K562 (cell line): ENCODE results near the gene THADA. TPM values are rescaled to one million over a fixed set of nuclear protein-coding genes. Genes with fewer than 3 reads are reported as not detected.

Experiments used
- ARID2 ChIP-seq: fragments of 450-650 bp; IDR thresholded peaks from 2 replicates; pipeline ENCODE4 v1.6.1; 2017; ENCODE audit warnings: antibody characterized with exemption, mild to moderate bottlenecking
- CREBBP ChIP-seq: IDR thresholded peaks from one replicate; pipeline ENCODE4 v1.6.1; 2012; ENCODE audit warnings: low read depth, mild to moderate bottlenecking, control low read depth, inconsistent platforms, low read length
- CTBP1 ChIP-seq: fragments of 450-650 bp; IDR thresholded peaks from 2 replicates; pipeline ENCODE4 v1.6.1; 2016; ENCODE audit warnings: borderline replicate concordance
- ERF ChIP-seq: fragments of 450-650 bp; formaldehyde crosslinking; IDR thresholded peaks from 2 replicates; pipeline ENCODE4 v1.4.0; 2020; ENCODE audit warnings: mild to moderate bottlenecking, mixed read lengths
- HDAC1 ChIP-seq, 2 experiments: fragments of 450-650 bp; IDR thresholded peaks; 2 replicates each; pipeline ENCODE4 v1.6.1; 2016 to 2017; ENCODE audit warnings: inconsistent platforms in 1 of 2, mild to moderate bottlenecking in 1 of 2, moderate library complexity in 1 of 2
- HIVEP1 ChIP-seq: fragments of 250-450 bp; sonication (Bioruptor Pico); IDR thresholded peaks from 2 replicates; pipeline ENCODE4 v1.4.0; 2020; ENCODE audit warnings: mild to moderate bottlenecking
- HSF4 ChIP-seq: fragments of 250-450 bp; sonication (Bioruptor Pico); IDR thresholded peaks from 2 replicates; pipeline ENCODE4 v2.1.2; 2022; ENCODE audit warnings: mild to moderate bottlenecking, moderate library complexity, borderline replicate concordance
- LARP7 ChIP-seq: fragments of 450-650 bp; IDR thresholded peaks from 2 replicates; pipeline ENCODE4 v1.6.1; 2016
- NR2C1 ChIP-seq, 2 experiments: fragments of 450-650 bp; IDR thresholded peaks; 2 replicates each; pipeline ENCODE4 v1.6.1; 2017; ENCODE audit warnings: mild to moderate bottlenecking in 2 of 2, antibody characterized with exemption in 1 of 2, inconsistent platforms in 1 of 2, missing compliant biosample characterization in 1 of 2, missing genetic modification characterization in 1 of 2
- POLR3G ChIP-seq: IDR thresholded peaks from 2 replicates; pipeline ENCODE4 v1.6.1; 2011; ENCODE audit not compliant: insufficient read length, insufficient replicate concordance; ENCODE audit errors: extremely low read depth
- PTBP1 ChIP-seq: fragments of 200-400 bp; formaldehyde crosslinking; IDR thresholded peaks from 2 replicates; pipeline ENCODE4 v1.6.1; 2017; ENCODE audit warnings: low read depth, low read length
- ZC3H4 ChIP-seq: sonication (generic); formaldehyde crosslinking; IDR thresholded peaks from 2 replicates; pipeline ENCODE4 v1.9.0; 2021; ENCODE audit warnings: missing genetic modification reagents, borderline replicate concordance
- ZFP36 ChIP-seq: fragments of 150-350 bp; IDR thresholded peaks from 2 replicates; pipeline ENCODE4 v1.6.1; 2018; ENCODE audit warnings: low read length, low read depth; ENCODE audit not compliant: partially characterized antibody
- ZZZ3 ChIP-seq: fragments of 450-650 bp; IDR thresholded peaks from 2 replicates; pipeline ENCODE4 v1.6.1; 2016; ENCODE audit warnings: antibody characterized with exemption, mild to moderate bottlenecking, moderate library complexity
- polyA plus RNA-seq, 8 experiments: library from polyadenylated mRNA; depleted of rRNA in 4 of 8; stranded (reverse) in 5 of 8; unstranded in 3 of 8; fragments of >200 nt; fragmentation: Nextera tagmentation in 2 of 8; fragmentation: Illumina TruSeq in 1 of 8; extraction: Ambion mirVana in 2 of 8; extraction: Trizol in 1 of 8; gene quantifications; 2 replicates each; pipeline versions ENCODE4 v1.2.1 to v1.2.3, GENCODE V29; 2011 to 2014; ENCODE audit warnings: inconsistent platforms in 1 of 8, missing spikeins in 1 of 8
- total RNA-seq, 7 experiments: library from RNA; depleted of rRNA in 6 of 7; stranded (reverse); fragments of >200 nt in 6 of 7; fragmentation: Illumina TruSeq in 2 of 7; extraction: Trizol in 2 of 7; gene quantifications; 2 replicates each; pipeline versions ENCODE4 v1.2.1 to v1.2.3, GENCODE V29; 2011 to 2021; ENCODE audit warnings: low replicate concordance in 1 of 7
- TF ChIP-seq, protein P1 (sequence below): fragments of 250-450 bp; sonication (Bioruptor Pico); IDR thresholded peaks from 2 replicates; pipeline ENCODE4 v1.5.0; 2021; ENCODE audit warnings: mild to moderate bottlenecking, borderline replicate concordance
- TF ChIP-seq, protein P2 (sequence below): fragments of 450-650 bp; formaldehyde crosslinking; IDR thresholded peaks from 2 replicates; pipeline ENCODE4 v1.4.0; 2020; ENCODE audit warnings: mild to moderate bottlenecking
- TF ChIP-seq, protein P3 (sequence below), 2 experiments: fragments of 450-650 bp; IDR thresholded peaks; 2 replicates each; pipeline ENCODE4 v1.6.1; 2016
- TF ChIP-seq, protein P4 (sequence below): sonication (generic); formaldehyde crosslinking; IDR thresholded peaks from 2 replicates; pipeline ENCODE4 v1.8.1; 2023; ENCODE audit warnings: mild to moderate bottlenecking, missing genetic modification reagents
- TF ChIP-seq, protein P5 (sequence below): fragments of 250-450 bp; sonication (Bioruptor Pico); IDR thresholded peaks from 2 replicates; pipeline ENCODE4 v1.4.0; 2020; ENCODE audit warnings: borderline replicate concordance

The THADA gene
- total and polyA plus RNA-seq, 9 of the 15 experiments (the other 6 are each of a cell fraction or from before 2014, with no cell fraction given) = 17.8 to 34.7 (median 31.9) TPM

DNA sequence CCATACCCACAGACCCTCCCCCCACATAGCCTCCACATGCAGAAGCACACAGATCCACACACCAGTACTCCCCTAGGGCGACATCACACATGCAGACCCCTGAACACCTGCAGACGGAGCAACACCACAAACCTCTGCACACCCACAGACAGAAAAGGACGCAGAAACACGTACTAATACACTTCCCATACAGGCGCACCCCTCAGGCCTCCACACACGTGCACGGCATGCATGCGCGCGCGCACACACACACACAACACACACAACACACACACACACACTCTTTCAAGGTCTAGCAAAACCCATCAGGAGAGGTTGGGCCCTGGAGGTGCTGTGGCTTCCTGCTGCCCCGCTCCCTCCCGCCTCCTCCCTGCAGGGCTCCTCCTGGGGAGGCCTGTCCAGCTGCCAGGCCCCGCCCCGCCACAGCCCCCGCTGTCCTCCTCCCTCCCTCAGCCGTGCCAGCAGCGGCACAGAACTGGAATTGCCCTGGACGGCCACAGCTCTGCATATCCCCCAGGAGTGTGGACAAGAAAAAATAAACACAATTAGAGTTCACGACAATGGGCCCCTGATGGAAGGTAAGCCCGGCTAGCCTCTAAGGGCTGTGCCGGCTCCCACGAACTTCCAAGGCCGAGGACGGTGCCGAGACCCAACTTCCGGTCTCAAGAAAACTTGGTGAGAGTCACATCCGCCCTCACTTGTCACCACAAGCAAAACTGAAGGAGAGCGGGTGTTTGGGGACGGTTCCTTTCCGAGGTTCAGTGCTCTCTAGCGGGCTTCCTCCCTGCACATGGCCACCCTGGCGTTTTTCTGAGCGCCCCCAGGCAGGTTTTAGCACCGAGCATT is 376.2 kb downstream of the THADA start (continued):
- TF ChIP-seq, protein P1, sequence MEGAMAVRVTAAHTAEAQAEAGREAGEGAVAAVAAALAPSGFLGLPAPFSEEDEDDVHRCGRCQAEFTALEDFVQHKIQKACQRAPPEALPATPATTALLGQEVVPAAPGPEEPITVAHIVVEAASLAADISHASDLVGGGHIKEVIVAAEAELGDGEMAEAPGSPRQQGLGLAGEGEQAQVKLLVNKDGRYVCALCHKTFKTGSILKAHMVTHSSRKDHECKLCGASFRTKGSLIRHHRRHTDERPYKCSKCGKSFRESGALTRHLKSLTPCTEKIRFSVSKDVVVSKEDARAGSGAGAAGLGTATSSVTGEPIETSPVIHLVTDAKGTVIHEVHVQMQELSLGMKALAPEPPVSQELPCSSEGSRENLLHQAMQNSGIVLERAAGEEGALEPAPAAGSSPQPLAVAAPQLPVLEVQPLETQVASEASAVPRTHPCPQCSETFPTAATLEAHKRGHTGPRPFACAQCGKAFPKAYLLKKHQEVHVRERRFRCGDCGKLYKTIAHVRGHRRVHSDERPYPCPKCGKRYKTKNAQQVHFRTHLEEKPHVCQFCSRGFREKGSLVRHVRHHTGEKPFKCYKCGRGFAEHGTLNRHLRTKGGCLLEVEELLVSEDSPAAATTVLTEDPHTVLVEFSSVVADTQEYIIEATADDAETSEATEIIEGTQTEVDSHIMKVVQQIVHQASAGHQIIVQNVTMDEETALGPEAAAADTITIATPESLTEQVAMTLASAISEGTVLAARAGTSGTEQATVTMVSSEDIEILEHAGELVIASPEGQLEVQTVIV (CRISPR knock-in tag) = no peak
- TF ChIP-seq NR2C1 (IDR thresholded peaks at IDR 0.05) = no peak
- TF ChIP-seq NR2C1 (tag; IDR thresholded peaks at IDR 0.05) = no peak; the same call in 1 of the 2 replicates
- no peak for TF ChIP-seq ZFP36
- TF ChIP-seq ERF = no peak
- 0 out of 2 replicates have a peak, but pooled peaks have one; percentile 88 for TF ChIP-seq LARP7
- TF ChIP-seq, protein P2, sequence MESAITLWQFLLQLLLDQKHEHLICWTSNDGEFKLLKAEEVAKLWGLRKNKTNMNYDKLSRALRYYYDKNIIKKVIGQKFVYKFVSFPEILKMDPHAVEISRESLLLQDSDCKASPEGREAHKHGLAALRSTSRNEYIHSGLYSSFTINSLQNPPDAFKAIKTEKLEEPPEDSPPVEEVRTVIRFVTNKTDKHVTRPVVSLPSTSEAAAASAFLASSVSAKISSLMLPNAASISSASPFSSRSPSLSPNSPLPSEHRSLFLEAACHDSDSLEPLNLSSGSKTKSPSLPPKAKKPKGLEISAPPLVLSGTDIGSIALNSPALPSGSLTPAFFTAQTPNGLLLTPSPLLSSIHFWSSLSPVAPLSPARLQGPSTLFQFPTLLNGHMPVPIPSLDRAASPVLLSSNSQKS (CRISPR knock-in tag) = no peak
- no peak for TF ChIP-seq ARID2
- TF ChIP-seq HSF4 (CRISPR knock-in tag) = no peak
- TF ChIP-seq POLR3G = no peak
- no peak for TF ChIP-seq ZZZ3
- no peak; the same call in 1 of the 2 replicates for TF ChIP-seq CTBP1
- no peak for TF ChIP-seq PTBP1
- TF ChIP-seq, protein P3, sequence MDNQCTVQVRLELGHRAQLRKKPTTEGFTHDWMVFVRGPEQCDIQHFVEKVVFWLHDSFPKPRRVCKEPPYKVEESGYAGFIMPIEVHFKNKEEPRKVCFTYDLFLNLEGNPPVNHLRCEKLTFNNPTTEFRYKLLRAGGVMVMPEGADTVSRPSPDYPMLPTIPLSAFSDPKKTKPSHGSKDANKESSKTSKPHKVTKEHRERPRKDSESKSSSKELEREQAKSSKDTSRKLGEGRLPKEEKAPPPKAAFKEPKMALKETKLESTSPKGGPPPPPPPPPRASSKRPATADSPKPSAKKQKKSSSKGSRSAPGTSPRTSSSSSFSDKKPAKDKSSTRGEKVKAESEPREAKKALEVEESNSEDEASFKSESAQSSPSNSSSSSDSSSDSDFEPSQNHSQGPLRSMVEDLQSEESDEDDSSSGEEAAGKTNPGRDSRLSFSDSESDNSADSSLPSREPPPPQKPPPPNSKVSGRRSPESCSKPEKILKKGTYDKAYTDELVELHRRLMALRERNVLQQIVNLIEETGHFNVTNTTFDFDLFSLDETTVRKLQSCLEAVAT (IDR thresholded peaks at IDR 0.05) = peak; percentile 4 to 61; a peak in 2 of 4 replicates
- no peak for TF ChIP-seq CREBBP
- TF ChIP-seq HDAC1 (IDR thresholded peaks at IDR 0.05) = peak in 1 of 2 experiments; percentile 79; a peak in 2 of 4 replicates
- TF ChIP-seq, protein P4, sequence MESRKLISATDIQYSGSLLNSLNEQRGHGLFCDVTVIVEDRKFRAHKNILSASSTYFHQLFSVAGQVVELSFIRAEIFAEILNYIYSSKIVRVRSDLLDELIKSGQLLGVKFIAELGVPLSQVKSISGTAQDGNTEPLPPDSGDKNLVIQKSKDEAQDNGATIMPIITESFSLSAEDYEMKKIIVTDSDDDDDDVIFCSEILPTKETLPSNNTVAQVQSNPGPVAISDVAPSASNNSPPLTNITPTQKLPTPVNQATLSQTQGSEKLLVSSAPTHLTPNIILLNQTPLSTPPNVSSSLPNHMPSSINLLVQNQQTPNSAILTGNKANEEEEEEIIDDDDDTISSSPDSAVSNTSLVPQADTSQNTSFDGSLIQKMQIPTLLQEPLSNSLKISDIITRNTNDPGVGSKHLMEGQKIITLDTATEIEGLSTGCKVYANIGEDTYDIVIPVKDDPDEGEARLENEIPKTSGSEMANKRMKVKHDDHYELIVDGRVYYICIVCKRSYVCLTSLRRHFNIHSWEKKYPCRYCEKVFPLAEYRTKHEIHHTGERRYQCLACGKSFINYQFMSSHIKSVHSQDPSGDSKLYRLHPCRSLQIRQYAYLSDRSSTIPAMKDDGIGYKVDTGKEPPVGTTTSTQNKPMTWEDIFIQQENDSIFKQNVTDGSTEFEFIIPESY = no peak
- TF ChIP-seq ZC3H4 (CRISPR knock-in tag) = no peak
- no peak for TF ChIP-seq HIVEP1 (CRISPR knock-in tag)
- TF ChIP-seq, protein P5, sequence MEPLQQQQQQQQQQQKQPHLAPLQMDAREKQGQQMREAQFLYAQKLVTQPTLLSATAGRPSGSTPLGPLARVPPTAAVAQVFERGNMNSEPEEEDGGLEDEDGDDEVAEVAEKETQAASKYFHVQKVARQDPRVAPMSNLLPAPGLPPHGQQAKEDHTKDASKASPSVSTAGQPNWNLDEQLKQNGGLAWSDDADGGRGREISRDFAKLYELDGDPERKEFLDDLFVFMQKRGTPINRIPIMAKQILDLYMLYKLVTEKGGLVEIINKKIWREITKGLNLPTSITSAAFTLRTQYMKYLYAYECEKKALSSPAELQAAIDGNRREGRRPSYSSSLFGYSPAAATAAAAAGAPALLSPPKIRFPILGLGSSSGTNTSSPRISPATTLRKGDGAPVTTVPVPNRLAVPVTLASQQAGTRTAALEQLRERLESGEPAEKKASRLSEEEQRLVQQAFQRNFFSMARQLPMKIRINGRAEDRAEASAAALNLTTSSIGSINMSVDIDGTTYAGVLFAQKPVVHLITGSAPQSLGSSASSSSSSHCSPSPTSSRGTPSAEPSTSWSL = no peak
